Thyroid gland (tissue), 4 donors: ENCODE data around the gene GATA5. TPM values are rescaled to one million over a fixed set of nuclear protein-coding genes. Genes with fewer than 3 reads are reported as not detected.
A peak's percentile ranks its signal among the peaks of the same experiment; 100 is the strongest.
"Not testable (repeated sequence)": the region's sequence is repeated elsewhere in the genome, so short reads cannot be mapped to it uniquely, and the experiment has no call there.

Source experiments
- DNase-seq, 2 donors: peaks; one replicate each; pipeline ENCODE4 v3.0.0-alpha.2; 2019
- H3K27ac ChIP-seq, 3 donors: fragments of 200-600 bp; sonication (generic); 1 replicate in 2 of 3; 2 replicates in 1 of 3; pipeline ENCODE4 v1.5.1; 2016 to 2019; ENCODE audit warnings: mild to moderate bottlenecking in 1 of 3, moderate library complexity in 1 of 3
- H3K27me3 ChIP-seq: fragments of 200-600 bp; sonication (generic); one replicate; pipeline ENCODE4 v1.5.1; 2019
- H3K36me3 ChIP-seq, 2 donors: fragments of 200-600 bp; sonication (generic); one replicate each; pipeline ENCODE4 v1.5.1; 2016 to 2019
- H3K4me1 ChIP-seq, 2 donors: fragments of 200-600 bp; sonication (generic); one replicate each; pipeline ENCODE4 v1.5.1; 2017 to 2019
- H3K4me3 ChIP-seq, 3 donors: fragments of 200-600 bp; sonication (generic); replicated peaks in 1 of 3; 1 replicate in 2 of 3; 2 replicates in 1 of 3; pipeline ENCODE4 v1.5.1; 2016; ENCODE audit warnings: mild to moderate bottlenecking in 1 of 3
- H3K9me3 ChIP-seq: fragments of 200-600 bp; sonication (generic); one replicate; pipeline ENCODE4 v1.5.1; 2017
- POLR2A ChIP-seq, 2 donors: fragments of 450-650 bp; IDR thresholded peaks; one replicate each; pipeline ENCODE4 v1.6.1; 2017; ENCODE audit warnings: antibody characterized with exemption in 2 of 2, mild to moderate bottlenecking in 2 of 2, moderate library complexity in 1 of 2
- WGBS, 2 donors: methylation state at CpG; one replicate each; pipeline ENCODE4 v1.1.5; 2017; 5-methylcytosine and 5-hydroxymethylcytosine counted together
- intact Hi-C: fragments of 100-400 bp; cut with DNase I; formaldehyde crosslinking; loops from one replicate; pipeline ENCODE4 v1.15.1; 2023
- total RNA-seq, 4 donors: library from RNA; depleted of rRNA; stranded (reverse); fragments of >200 nt; gene quantifications; one replicate each; pipeline ENCODE4 v1.2.3, GENCODE V29; 2016
- TF ChIP-seq, protein P1 (sequence below), 6 experiments: fragments of 200-600 bp in 3 of 6; fragments of 450-650 bp in 3 of 6; sonication (generic) in 3 of 6; IDR thresholded peaks; one replicate each; pipeline ENCODE4 v1.5.1; 2016 to 2019; ENCODE audit warnings: antibody characterized with exemption in 6 of 6, mild to moderate bottlenecking in 2 of 6, inconsistent platforms in 1 of 6, moderate library complexity in 1 of 6

GATA5 gene
- total RNA-seq, 4 donors from 2014 or later, result 0.33 to 0.67 (median 0.54) TPM; not detected in 1

DNA sequence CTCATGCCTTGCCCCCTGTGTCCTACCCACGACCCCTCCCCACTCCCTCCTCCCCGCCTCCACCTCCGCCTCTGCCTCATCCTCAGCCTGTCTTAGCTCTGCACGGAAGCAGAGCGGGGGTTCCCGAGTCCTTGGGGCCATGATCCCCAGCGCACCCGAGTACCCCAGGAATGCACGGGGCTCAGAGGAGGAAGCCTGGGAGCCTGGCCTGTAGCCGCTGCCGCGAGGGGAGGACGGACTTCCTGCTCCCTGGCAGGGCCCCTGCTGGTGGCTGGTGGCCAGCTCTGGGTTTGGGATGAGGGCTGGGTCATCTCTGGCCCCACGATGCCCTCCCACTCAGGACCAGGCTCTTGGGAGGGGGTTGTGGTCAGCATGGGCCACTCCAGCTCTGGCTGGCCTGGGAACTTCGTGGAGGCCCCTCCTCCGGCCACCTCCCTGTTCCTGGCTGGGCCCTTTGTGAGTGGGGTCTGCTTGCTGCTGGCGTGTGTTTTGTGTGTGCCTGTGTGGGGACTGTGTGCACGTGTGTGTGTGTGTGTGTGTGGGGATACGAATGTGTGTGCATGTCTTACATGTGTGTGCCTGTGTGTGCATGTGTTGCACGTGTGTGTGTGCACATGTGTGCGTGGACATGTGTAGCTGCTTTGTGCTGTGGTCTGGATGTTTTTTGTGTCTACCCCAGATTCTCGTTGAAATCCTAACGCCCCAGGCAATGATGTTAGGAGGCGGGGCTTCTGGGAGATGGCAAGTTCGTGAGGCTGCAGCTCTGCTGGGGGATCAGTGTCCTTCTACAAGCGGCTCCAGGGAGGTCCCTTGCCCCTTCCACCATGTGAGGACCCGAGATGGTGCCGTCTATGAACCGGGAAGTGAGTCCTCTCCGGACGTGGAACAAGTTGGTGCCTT lies 47.1 kb downstream of the GATA5 start:
- H3K27ac ChIP-seq, result peak overlapping the region; percentile 50 to 87 (median 73)
- DNase-seq, result no peak
- H3K4me3 ChIP-seq, result no peak overlapping the region
- intact Hi-C loops, result no loop called here
- TF ChIP-seq, protein P1, sequence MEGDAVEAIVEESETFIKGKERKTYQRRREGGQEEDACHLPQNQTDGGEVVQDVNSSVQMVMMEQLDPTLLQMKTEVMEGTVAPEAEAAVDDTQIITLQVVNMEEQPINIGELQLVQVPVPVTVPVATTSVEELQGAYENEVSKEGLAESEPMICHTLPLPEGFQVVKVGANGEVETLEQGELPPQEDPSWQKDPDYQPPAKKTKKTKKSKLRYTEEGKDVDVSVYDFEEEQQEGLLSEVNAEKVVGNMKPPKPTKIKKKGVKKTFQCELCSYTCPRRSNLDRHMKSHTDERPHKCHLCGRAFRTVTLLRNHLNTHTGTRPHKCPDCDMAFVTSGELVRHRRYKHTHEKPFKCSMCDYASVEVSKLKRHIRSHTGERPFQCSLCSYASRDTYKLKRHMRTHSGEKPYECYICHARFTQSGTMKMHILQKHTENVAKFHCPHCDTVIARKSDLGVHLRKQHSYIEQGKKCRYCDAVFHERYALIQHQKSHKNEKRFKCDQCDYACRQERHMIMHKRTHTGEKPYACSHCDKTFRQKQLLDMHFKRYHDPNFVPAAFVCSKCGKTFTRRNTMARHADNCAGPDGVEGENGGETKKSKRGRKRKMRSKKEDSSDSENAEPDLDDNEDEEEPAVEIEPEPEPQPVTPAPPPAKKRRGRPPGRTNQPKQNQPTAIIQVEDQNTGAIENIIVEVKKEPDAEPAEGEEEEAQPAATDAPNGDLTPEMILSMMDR (IDR thresholded peaks at IDR 0.05), result no peak
- no peak for TF ChIP-seq POLR2A (IDR thresholded peaks at IDR 0.05)
- H3K36me3 ChIP-seq, result no peaks in the 10 kb centered on the region
- H3K27me3 ChIP-seq, result no peaks in the 10 kb centered on the region
- peaks cover 39 to 49% of the 10 kb centered on the region in 2 donors for H3K4me1 ChIP-seq
- no peaks in the 10 kb centered on the region for H3K9me3 ChIP-seq
- WGBS, 2 donors, result 67% methylated on average over 21 to 24 of the region's 31 CpGs

DNA sequence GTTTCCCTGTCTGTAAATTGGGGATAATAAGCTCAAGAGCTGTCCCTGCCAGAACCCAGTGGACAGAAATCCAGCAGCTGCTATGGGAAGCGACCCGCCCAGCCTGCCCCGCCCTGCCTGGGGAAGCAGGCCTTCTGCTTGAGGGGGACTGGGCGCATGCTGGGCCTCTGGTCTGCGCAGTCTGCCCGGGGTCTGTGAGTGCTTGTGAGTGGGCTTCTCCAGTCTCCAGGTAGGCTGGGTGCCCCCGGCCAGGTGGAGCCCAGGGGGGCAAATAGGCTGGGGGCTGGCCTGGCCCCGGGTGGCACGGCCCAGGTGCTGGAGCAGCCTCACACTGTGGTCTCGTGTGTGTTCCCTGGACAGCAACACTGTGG lies 47.8 kb downstream of the GATA5 start:
- Histone ChIP-seq H3K4me1 (peaks cover 39 to 51% of the 10 kb centered on the region in 2 donors), H3K9me3 (no peaks in the 10 kb centered on the region), H3K4me3 (no peak overlapping the region), H3K27me3 (no peaks in the 10 kb centered on the region), H3K36me3 (no peaks in the 10 kb centered on the region), H3K27ac (peak overlapping the region; percentile 50 to 87 (median 73))
- 72 to 80% methylated on average over 7 to 9 of the region's 10 CpGs for WGBS, 2 donors
- intact Hi-C loops, result no loop called here
- no peak for TF ChIP-seq POLR2A (IDR thresholded peaks at IDR 0.05)
- TF ChIP-seq, protein P1 (IDR thresholded peaks at IDR 0.05), result no peak
- DNase-seq, result no peak

DNA sequence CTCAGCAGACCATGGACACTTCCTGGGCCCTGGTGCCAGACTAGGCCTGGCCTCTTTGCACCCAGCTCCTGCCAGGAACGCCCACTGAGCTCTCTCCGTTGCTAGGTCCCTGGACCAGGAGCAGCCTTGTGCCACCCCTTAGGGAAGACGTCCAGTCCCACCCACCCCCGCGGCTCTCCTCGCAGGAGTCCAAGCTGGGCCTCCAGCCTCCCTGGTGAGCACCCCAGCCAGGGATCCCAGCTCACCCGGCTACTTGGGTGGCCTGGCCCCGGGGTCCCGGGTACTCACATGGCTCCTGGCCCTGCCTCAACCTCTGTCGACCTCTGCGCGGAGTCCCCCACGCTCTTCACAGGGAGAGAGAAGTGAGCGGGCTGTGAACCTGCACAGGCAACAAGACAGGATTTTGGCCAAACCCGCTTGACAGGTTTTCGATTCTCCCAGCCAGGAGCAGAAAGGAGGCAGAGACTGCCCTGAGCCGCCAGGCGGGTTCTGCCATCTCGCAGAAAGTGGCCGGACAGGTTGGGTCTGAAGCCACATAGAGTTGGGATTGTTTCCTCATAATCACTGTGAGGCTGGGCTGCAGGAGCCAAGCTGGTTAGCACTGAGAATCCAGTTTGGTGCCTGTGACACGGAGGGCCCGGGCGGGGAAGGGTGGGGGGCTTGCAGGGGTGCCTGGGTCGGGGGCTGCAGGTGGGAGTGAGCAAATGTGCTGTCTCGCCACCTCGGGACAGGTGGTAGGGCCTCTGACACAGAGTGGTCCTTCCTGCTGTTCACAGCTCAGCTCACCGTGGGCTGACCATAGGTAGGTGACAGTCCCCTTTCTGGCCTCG lies 48.4 kb downstream of the GATA5 start, which contains the start of gene RBBP8NL:
Gene RBBP8NL, minus strand, starts transcription at position 368 of the 830 bp plus-strand sequence. CDS start 7,892 bp downstream, outside the sequence.
- H3K27ac ChIP-seq, result peak within 1 kb of the TSS; percentile 73 to 87 (median 81)
- H3K36me3 ChIP-seq, result no peaks in the 10 kb centered on the region
- peak; percentile 97 to 98 for DNase-seq
- no peak within 1 kb of the TSS for H3K4me3 ChIP-seq
- H3K9me3 ChIP-seq, result no peaks in the 10 kb centered on the region
- H3K4me1 ChIP-seq, result peaks cover 39 to 51% of the 10 kb centered on the region in 2 donors
- 33 to 35% methylated on average over 17 to 24 of the region's 28 CpGs for WGBS, 2 donors
- H3K27me3 ChIP-seq, result no peaks in the 10 kb centered on the region
- no peak for TF ChIP-seq POLR2A (IDR thresholded peaks at IDR 0.05)
- TF ChIP-seq, protein P1 (IDR thresholded peaks at IDR 0.05), result peak in 4 of 6 experiments; percentile 34 to 50 (median 44)
- intact Hi-C loops, result no loop called here

DNA sequence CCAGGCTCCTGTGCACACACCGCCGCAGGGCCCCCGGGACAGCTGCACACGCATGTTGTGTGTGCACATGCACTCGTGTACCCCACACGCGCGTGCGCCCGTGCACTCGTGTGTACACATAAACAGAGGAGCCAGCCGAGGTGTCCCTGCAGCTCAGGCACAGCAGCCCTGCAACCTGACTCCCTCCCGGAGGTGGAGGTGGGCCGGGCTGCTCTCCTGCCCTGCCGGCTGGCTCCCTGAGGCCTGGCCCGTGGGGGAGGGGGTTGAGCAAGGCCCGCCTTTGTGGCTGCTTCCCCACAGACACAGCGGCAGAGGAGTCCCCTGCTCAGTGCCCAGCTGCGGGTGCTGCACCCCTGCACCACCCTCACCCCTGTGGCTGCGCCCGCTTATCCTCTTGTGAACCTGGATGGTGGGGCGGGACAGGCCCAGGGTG lies 49.1 kb downstream of the GATA5 start:
- Histone ChIP-seq H3K36me3 (no peaks in the 10 kb centered on the region), H3K4me1 (peaks cover 39 to 51% of the 10 kb centered on the region in 2 donors), H3K27ac (peak overlapping the region; percentile 73 to 87 (median 81)), H3K4me3 (no peak overlapping the region), H3K27me3 (no peaks in the 10 kb centered on the region), H3K9me3 (no peaks in the 10 kb centered on the region)
- intact Hi-C loops, result no loop called here
- DNase-seq, result peak; percentile 73 to 82
- peak in 1 of 2 donors; percentile 7 for TF ChIP-seq POLR2A (IDR thresholded peaks at IDR 0.05)
- TF ChIP-seq, protein P1 (IDR thresholded peaks at IDR 0.05), result no peak
- WGBS, 2 donors, result 70% methylated on average over 4 of the region's 22 CpGs; no CpG with 5 or more reads in 1 of the 2 donors

DNA sequence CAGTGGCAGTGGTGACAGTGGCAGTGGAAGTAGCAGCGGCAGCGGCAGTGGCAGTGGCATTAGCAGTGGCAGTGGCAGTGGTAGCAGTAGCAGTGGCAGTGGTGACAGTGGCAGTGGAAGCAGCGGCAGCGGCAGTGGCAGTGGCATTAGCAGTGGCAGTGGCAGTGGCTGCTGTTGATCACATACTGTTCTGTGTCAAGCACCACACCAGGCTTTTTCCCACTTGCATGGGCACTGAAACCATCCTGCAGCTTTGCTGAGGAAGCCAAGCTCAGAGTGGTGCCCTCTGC lies 49.8 kb downstream of the GATA5 start:
- 81 to 98% methylated on average over 4 of the region's 4 CpGs for WGBS, 2 donors
- H3K27me3 ChIP-seq, intact Hi-C loops: not testable (repeated sequence)

More for the DNA sequence above, 49.8 kb downstream of the GATA5 start:
- not testable (repeated sequence) for DNase-seq, H3K9me3 ChIP-seq, H3K36me3 ChIP-seq, H3K4me3 ChIP-seq
- H3K27ac ChIP-seq, result peak overlapping the region in 1 of 3 donors; percentile 33
- peaks cover 39 to 51% of the 10 kb centered on the region in 2 donors for H3K4me1 ChIP-seq
